Cardiac septum (tissue), 1 donor: Measurements from ENCODE around the gene STRIP2. TPM values are rescaled to one million over a fixed set of nuclear protein-coding genes. Genes with fewer than 3 reads are reported as not detected.
"Not testable (repeated sequence)": the region's sequence is repeated elsewhere in the genome, so short reads cannot be mapped to it uniquely, and the experiment has no call there.

ENCODE experiments used
- DNase-seq: peaks from one replicate; pipeline ENCODE4 v3.0.0-alpha.2; 2020; ENCODE audit warnings: low spot score
- intact Hi-C: fragments of 100-400 bp; cut with DNase I; formaldehyde crosslinking; loops from one replicate; pipeline ENCODE4 v1.14.0; 2022
- total RNA-seq: library from RNA; stranded (reverse); fragmentation: NEBNext Ultra II Directional; extraction: Animal tissue kit (Norgen Biotek cat#: 25700); gene quantifications from one replicate; pipeline ENCODE4 v1.2.1, GENCODE V29; 2021
- donor health status: DM: no; HTN: no; CAD: no.

Gene STRIP2
- total RNA-seq, 1 donor from 2014 or later, result 20.4 TPM

DNA sequence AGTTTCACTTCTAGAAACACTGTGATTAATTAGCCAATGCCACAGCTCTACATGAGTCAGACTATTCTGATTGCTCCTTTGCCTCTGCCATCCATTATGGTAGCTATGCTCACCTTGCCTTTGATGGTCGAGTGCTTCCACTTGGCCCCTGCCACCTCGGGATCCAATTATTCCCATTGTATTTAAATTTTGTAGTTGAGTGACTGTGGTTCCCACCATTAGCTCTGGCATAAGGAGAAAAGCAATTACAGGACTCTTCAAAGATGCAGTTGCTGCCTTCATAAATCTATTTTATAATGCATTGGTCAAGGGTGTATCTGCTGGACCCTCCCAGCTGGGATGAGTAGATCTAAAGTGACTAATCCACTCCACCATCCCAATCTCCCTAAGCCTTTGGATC is 14.4 kb downstream of the STRIP2 start:
- intact Hi-C loops, DNase-seq: not testable (repeated sequence)

DNA sequence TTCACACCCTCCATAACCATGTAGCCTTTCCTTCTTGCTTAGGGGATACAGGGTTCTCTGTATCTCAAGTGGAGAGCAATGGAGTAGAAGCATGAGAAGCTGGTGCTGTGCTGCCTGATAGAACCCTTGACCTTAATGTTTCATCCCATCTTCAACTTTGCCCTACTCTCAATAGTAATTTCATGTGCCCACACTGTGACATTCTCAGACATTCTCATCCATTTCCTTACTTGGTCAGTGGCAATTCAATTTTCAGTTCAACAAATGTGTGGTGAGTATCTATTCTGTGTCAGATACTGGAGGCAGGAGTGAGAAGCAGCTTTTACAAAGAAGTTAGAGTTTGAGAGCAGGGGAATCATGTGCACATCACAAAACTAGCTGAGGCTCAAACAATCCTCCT is 16.1 kb downstream of the STRIP2 start:
- intact Hi-C loops, result no loop called here
- no peak for DNase-seq

DNA sequence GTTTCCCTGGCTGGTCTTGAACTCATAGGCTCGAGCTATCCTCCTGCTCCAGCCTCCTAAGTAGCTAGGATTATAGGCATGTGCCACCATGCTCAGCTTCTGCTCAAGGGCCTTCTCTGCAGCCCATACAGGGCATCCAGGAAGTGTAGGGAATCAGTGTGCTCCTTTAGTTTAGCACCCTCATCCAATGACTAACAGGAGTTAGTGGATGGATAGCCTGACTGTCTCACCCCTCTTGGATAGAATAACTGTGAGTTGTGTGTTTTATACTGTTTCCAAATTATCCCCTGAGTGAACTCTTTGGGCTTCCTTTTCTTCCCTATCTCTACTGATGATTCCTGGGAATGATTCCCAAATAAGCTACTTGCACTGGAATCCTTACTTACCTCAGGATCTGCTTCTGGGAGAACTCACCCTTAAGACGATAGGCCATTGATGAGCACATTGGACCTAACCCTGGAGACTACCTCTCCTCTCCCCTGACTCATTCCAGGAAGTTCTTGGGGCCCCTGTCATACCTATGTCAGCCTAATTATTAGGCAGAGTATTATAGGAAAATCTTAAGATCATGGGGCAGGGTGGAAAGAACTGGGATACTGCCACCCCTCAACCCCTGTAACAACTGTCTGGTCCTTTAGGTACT is 18.5 kb downstream of the STRIP2 start:
- DNase-seq, result no peak
- intact Hi-C loops, result no loop called here

DNA sequence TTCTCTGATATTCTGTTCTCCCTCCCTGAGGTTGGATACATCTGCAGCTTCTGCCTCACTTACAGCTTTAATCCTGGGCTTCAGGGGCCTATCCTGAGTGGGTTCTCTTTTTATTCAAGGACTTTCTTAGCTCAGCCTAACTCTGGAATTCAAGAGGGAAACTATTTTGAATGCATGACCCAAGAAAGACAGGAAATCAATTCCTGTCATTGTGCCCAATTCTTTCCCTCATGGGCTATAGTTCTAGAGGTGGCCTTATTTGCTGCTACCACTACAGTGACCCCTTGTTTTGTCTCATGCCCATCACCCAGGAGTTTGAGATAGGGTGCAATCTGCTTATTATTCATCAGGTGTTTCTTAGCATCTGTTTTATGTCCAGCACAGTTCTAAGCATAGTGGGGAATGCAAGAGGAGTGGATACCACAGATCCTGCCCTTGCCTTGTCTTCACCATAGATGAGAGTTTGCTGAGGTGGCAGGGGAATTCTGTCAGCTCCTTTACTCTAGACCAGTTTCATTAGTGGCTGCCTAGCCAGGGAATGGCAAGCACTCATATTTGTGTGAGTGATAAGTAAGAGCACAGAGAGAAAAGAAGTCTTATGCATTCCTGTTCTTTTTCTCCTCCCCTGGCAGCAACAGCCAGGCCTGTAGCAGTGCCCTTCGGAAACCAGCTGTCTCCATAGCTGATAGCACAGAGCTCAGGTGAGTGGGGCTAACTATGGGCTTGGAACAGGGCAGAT is 19.4 kb downstream of the STRIP2 start:
- intact Hi-C loops, result no loop called here
- no peak for DNase-seq

DNA sequence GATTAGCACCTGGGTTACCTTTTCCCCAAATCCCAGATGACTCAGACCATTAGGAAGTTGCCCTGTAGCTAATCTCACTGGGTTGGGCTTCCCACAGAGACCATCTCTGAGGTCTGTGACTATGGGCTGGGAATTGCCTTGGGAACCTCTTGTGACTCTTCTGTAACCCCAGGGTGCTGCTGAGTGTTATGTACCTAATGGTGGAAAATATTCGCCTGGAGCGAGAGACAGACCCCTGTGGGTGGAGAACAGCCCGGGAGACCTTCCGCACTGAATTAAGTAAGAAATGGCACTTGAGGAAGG is 20.0 kb downstream of the STRIP2 start:
- DNase-seq, result no peak
- intact Hi-C loops, result no loop called here

DNA sequence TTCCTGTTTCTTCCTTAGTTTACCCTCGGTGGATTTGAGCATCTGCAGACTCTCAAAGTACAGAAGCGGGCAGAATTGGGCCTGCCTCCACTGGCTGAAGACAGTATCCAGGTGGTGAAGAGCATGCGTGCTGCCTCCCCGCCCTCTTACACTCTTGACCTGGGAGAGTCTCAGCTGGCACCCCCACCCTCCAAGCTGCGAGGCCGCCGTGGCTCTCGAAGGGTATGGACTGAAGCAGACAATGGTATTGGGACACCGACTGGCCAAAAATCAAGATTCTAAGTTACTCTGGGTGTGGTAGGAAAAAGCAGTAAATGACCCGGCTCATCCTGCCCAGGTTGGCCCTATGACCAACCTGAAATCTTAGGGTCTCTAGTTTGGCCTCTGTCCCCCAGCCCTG is 22.2 kb downstream of the STRIP2 start:
- no peak for DNase-seq
- intact Hi-C loops, result no loop called here

DNA sequence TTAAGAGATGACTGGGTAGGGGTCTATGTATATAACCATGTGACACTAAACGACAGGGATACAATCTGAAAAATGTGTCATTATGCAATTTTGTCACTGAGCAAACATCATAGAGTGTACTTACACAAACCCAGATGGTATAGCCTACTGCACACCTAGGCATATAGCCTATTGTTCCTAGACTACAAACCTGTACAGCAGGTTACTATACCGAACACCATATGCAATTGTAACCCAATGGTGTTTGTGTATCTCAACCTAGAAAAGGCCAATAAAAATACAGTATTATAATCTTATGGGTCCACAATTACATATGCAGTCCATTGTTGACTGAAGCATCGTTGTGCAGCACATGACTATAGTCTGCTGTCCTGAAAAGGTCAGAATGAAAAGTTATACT is 22.9 kb downstream of the STRIP2 start:
- no peak for DNase-seq
- intact Hi-C loops, result no loop called here

DNA sequence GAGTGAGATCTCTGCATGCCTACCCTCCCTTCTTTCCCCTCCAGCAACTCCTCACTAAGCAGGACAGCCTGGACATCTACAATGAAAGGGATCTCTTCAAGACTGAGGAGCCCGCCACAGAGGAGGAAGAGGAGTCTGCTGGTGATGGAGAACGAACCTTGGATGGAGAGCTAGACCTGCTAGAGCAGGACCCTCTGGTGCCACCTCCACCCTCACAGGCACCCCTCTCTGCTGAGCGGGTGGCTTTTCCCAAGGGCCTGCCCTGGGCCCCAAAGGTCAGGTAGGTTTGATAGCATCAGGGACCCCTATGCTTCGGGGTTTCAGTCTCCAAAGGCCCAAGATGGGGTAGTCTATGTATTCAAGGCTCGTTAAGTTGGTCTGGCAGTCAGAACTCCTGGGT is 23.9 kb downstream of the STRIP2 start:
- intact Hi-C loops, result no loop called here
- DNase-seq, result no peak

DNA sequence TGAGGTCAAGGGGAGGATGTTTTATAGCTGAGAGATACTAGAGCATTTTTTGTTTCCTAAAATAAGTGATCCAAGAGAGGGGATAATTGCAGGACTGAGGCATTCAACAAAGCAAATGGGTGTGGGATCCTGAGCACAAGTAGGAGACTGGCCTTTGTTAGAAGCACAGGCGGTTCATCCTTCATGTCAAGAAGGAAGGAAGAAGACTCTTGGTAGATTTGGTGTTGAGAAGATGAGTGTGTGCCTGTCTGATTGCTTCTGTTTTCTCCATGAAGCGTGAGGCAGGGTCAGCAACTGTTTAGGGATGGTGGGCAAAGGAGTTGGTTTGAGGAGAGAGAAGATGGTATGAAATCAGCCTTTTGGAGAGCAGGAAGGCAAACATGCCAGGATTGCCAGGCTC is 27.6 kb downstream of the STRIP2 start:
- intact Hi-C loops, result no loop called here
- DNase-seq, result no peak

DNA sequence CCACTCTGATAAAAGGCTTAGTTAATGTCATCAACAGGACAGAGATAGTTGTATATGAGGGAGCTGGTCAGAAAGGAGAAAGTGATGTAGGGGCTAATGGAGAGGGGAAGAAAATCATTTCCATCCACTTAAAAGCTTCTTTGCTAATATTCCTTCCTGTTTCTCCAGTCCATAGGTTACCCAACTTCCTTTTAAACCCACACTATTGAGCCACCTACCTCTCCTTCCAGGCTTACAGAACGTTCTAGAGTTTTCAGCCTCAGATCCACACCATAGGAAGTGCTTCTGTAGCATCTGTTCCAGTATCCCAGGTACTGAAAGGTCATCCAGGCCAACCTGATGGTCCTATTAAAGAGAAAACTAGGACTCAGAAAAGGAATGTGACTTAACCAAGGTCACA is 28.2 kb downstream of the STRIP2 start:
- intact Hi-C loops, result no loop called here
- no peak for DNase-seq

DNA sequence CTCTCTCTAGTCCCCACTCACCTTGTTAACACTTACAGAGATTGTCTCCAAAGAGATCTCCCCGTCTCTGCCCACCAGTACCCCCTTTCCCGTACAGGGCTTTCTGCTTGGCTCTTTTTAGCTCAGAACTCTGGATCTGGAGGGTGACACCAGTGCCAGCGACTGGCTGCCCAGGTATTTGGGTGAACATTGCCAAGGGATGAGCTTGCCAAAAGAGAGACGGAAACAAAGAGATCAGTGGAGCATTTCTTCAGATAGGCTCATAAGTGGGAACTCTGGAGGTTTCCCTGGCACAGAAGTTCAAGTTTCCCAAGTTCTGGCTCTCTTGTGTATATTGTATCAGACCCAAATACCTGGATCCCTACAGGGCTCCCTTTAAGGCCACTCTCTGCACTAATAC is 30.0 kb downstream of the STRIP2 start:
- intact Hi-C loops, result no loop called here
- no peak for DNase-seq

DNA sequence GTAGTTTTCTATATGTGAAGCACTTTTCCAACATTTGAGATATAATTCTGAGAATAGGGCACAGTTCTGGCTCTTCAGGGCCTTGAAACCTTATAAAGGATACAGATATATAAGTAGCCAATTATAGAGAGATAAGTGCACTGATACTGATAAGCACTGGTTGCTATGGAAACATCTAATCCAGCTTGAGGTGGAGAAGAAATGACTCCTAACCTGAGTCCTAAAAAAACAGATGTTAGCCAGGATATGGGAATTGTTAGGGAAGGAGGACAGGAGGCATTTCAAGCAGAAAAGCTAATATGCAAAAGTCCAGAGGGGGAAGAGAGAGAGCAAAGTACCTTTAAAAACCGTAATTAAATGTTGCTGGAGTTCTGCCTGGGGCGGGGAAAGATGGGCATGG is 30.8 kb downstream of the STRIP2 start:
- no peak for DNase-seq
- intact Hi-C loops, result no loop called here

DNA sequence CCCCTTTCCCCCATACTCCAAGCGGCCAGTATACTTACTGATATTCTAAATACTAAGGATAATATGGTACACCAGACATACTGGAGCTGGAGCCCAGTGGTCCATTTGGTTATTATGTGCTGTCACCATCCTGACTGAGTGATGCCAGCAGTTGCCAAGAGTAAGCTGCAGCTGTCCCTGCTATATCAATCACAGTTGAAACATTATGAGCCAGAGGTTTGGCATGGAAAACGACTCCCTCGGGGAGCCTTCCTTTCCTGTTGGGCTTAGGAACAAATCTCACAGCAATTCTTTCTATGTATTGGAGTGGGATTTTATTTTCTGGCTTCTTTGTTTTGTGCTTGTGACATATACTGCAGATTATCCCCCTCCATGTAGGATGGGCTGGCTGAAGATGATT is 32.6 kb downstream of the STRIP2 start:
- intact Hi-C loops, result no loop called here
- no peak for DNase-seq

DNA sequence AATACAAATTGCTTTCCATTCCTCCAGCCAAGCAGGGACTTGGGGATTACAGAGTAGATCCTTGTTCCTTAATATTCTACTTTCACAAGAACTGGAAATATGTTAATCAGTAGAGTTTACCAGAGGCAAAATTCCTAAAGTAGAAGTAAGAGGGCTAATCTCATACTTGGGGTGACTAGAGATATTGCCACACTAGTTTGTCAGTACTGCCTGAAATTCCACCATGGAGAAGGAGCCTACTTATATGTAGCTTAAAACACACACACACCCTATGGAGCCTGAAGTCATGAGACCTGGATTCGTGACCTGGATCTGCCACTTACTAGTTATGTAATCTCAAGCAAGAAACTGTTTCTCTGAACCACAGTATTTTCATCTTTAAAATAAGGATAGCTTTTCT is 33.9 kb downstream of the STRIP2 start:
- DNase-seq, result no peak
- intact Hi-C loops, result no loop called here

DNA sequence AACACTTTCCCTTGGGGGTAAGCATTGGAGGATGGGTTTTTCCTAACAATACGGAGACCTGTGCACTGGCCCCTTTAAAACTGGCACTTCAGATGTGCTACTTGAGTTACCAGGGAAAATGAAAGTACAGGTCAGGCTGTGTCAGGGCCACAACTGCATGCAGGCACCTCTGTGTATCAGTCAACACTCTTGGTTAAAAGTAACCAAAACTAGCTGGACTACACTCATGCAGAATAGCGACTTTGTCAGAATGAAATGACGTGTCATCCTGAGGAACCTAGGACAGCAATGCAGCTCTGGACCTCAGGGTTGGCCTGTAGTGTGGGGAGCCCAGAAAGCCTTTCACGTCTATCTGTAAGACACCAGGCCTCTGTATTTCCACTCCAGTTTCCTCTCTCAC is 34.3 kb downstream of the STRIP2 start:
- intact Hi-C loops, result no loop called here
- no peak for DNase-seq

DNA sequence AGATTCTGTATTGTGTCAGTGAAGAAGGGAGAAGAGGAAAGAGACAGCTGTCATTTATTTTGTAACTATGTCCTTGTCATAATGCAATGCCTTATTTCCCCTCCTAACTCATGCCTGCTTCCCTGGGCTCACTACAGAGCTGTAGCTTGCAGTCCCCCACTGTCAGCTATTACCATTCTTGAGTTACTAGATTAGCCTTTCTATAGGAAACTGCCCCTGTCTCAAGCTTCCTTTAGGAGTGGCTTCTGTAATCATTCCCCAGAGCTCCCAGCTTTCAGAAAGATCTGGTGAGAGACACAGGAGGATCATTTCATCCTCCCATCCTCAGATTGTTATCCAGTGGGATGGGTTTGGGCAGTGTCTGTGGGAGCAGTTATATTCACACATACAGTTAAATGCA is 35.7 kb downstream of the STRIP2 start:
- intact Hi-C loops, result loop anchor here (5.0 kb wide), 1 partner anchor 253 kb away; no protein-coding TSS in a partner anchor
- no peak for DNase-seq

DNA sequence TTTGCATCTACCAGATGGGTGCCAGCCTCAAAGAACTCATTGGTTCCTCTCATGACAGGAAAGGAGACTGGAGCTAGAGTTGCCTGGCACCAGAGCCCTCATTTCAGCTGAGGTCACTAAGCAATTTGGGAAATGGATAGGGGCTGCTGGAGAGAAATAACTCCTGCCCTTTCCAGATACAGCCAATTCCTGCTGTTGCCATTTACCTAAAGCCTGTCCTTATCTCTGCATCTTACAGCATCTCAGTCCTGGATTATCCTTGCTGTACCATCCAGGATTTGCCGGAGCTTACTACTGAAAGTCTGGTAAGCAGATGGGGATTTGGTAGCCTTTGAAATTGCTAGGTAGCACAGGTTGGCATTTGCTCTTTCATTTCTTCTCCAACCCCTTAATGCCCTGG is 36.2 kb downstream of the STRIP2 start:
- intact Hi-C loops, result loop anchor here (5.0 kb wide), 1 partner anchor 253 kb away; no protein-coding TSS in a partner anchor
- no peak for DNase-seq

DNA sequence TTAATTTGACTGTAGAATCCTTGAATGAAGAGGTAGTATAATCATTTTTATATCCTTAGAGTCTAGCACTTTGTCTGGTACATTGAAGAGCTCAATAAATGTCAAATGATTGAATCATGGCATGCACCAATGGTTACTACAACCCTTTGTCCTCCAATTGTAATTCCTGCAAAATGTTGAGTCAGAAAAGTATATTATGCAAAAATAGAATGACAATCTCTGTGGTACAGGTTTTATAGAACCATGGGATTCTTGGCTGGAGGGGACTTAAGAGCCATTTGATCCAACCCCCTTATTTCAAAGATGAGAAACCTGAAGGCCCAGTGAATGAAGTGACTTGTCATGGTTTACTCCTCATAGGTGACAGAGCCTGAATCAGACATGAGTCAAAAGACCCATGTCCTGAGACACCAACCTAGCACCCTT is 37.2 kb downstream of the STRIP2 start:
- no peak for DNase-seq
- intact Hi-C loops, result loop anchor here (5.0 kb wide), 1 partner anchor 254 kb away; no protein-coding TSS in a partner anchor

DNA sequence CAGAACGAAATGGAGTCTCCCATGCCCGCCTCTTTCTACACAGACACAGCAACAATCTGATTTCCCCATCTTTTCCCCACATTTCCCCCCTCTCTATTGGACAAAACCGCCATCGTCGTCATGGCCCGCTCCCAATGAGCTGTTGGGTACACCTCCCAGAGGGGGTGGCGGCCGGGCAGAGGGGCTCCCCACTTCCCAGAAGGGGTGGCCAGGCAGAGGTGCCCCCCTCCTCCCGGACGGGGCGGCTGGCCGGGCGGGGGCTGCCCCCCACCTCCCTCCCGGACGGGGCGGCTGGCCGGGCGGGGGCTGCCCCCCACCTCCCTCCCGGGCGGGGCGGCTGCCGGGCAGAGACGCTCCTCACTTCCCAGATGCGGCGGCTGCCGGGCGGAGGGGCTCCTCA is 41.7 kb downstream of the STRIP2 start:
- intact Hi-C loops, DNase-seq: not testable (repeated sequence)

DNA sequence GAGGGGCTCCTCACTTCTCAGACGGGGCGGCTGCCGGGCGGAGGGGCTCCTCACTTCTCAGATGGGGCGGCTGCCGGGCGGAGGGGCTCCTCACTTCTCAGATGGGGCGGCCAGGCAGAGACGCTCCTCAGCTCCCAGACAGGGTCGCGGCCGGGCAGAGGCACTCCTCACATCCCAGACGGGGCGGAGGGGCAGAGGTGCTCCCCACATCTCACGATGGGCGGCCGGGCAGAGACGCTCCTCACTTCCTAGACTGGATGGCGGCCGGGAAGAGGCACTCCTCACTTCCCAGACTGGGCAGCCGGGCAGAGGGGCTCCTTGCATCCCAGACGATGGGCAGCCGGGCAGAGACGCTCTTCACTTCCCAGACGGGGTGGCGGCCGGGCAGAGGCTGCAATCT is 42.2 kb downstream of the STRIP2 start:
- DNase-seq, intact Hi-C loops: not testable (repeated sequence)

DNA sequence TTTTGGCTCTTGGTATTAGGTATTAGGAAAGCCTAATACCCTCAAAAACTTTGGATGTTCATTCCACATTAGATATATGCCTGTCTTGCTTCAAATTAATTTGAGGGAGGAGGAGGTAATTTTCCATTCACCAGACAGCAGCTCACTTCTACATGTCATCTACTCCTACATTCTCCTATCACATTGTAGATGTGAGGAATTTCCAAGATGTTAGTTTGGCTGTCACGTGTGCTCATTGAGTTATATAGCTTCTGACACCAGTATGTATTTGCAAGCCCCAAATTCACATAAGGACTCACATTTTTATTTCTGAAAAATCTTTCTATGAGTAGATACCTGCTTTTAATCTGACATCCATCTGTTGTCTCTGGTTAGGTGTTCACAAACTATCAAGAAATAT is 45.6 kb downstream of the STRIP2 start:
- intact Hi-C loops, result no loop called here

More for the DNA sequence above, 45.6 kb downstream of the STRIP2 start:
- no peak for DNase-seq
